Immature natural killer cell (primary cell): ENCODE results near the gene GUCA1A. TPM values are rescaled to one million over a fixed set of nuclear protein-coding genes. Genes with fewer than 3 reads are reported as not detected.
"Not testable (repeated sequence)": the region's sequence is repeated elsewhere in the genome, so short reads cannot be mapped to it uniquely, and the experiment has no call there.

Experiments used
- DNase-seq, 3 donors: peaks; one replicate each; pipeline ENCODE4 v3.0.0; 2022; ENCODE audit warnings: mixed read lengths in 1 of 3
- H3K27ac Mint-ChIP-seq, 6 donors: one replicate each; pipeline ENCODE4 v1.8.0; 2020; ENCODE audit warnings: mixed read lengths in 6 of 6, mild to moderate bottlenecking in 5 of 6, inconsistent platforms in 4 of 6, moderate library complexity in 3 of 6
- H3K27me3 Mint-ChIP-seq, 3 donors: one replicate each; pipeline ENCODE4 v1.8.0; 2020 to 2021; ENCODE audit warnings: low read depth in 3 of 3, mild to moderate bottlenecking in 3 of 3, mixed read lengths in 3 of 3, moderate library complexity in 3 of 3, inconsistent platforms in 1 of 3
- H3K36me3 Mint-ChIP-seq, 3 donors: one replicate each; pipeline ENCODE4 v1.8.0; 2020; ENCODE audit warnings: mixed read lengths in 3 of 3, inconsistent platforms in 2 of 3, mild to moderate bottlenecking in 2 of 3
- H3K4me1 Mint-ChIP-seq, 2 donors: one replicate each; pipeline ENCODE4 v1.8.0; 2020; ENCODE audit warnings: inconsistent platforms in 2 of 2, mild to moderate bottlenecking in 2 of 2, mixed read lengths in 2 of 2, moderate library complexity in 1 of 2
- H3K4me3 Mint-ChIP-seq, 5 donors: one replicate each; pipeline ENCODE4 v1.8.0; 2020; ENCODE audit warnings: mild to moderate bottlenecking in 5 of 5, mixed read lengths in 5 of 5, inconsistent platforms in 3 of 5, moderate library complexity in 3 of 5
- H3K9me3 Mint-ChIP-seq, 6 donors: one replicate each; pipeline ENCODE4 v1.8.0; 2020; ENCODE audit warnings: mild to moderate bottlenecking in 6 of 6, mixed read lengths in 6 of 6, inconsistent platforms in 4 of 6, moderate library complexity in 3 of 6
- polyA plus RNA-seq, 3 donors: library from polyadenylated mRNA; unstranded; fragments of 300-500 nt; fragmentation: Illumina TruSeq; gene quantifications; one replicate each; pipeline ENCODE4 v1.2.3, GENCODE V29; 2021

Gene GUCA1A
- polyA plus RNA-seq, 3 donors from 2014 or later: not detected

DNA sequence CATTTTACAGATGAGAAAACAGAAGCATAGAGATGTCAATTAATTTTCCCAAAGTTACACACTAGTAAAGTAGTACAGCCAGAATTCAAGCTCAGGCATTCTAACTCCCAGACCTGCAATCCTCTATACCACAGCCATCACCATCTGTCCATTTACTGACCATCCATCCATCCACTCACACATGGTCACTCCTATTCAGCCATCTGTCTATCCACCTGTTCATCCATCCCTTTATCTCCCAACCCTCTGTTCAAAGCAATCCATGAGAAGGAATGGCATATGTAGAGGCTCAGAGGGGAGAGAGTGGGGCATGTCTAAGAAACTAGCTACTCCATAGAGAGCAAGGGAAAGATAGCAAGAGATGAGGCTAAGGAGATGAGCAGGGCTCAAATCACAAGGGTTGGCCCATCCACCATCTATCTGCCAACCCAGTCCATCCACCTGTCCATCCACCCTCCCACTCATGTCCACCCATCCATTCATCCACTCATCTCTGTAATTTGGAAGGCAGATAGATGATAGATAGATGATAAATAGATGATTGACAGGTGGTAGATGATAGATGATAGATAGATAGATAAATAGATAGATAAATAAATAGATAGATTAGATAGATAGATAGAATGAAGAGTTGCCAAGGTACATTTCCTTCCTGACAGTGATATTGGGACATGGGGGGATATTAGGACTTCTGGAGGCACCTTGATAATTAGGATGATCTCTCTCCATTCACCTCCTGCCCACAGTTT is 18.5 kb upstream of the GUCA1A start:
- no peaks in the 10 kb centered on the region for H3K36me3 Mint-ChIP-seq
- no peaks in the 10 kb centered on the region for H3K4me1 Mint-ChIP-seq
- no peaks in the 10 kb centered on the region for H3K9me3 Mint-ChIP-seq
- H3K27me3 Mint-ChIP-seq: no peaks in the 10 kb centered on the region
- no peak overlapping the region for H3K27ac Mint-ChIP-seq
- no peak overlapping the region for H3K4me3 Mint-ChIP-seq
- DNase-seq: no peak

DNA sequence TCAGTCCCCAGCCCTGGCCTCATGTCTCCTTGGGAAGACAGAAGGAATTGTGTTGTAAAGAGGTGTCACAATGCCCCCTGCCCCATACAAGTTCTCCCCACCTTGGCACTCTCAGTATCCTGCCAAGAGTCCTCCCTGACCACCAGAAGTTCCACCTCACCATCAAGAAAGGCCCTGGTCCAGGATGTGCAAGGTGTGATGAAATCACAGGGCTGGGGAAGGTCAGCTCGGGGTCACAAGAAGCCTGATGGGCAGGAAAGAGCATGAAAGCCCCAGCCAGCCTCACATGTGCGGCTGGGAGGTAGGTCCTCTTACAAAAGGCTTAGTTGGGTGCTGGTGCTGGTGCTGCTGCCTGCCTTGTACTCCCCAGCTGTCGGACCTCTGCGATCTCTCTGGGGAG is 17.9 kb upstream of the GUCA1A start:
- no peaks in the 10 kb centered on the region for H3K36me3 Mint-ChIP-seq
- H3K27me3 Mint-ChIP-seq: no peaks in the 10 kb centered on the region
- no peak for DNase-seq
- no peaks in the 10 kb centered on the region for H3K9me3 Mint-ChIP-seq
- H3K27ac Mint-ChIP-seq: no peak overlapping the region
- H3K4me3 Mint-ChIP-seq: no peak overlapping the region
- no peaks in the 10 kb centered on the region for H3K4me1 Mint-ChIP-seq

DNA sequence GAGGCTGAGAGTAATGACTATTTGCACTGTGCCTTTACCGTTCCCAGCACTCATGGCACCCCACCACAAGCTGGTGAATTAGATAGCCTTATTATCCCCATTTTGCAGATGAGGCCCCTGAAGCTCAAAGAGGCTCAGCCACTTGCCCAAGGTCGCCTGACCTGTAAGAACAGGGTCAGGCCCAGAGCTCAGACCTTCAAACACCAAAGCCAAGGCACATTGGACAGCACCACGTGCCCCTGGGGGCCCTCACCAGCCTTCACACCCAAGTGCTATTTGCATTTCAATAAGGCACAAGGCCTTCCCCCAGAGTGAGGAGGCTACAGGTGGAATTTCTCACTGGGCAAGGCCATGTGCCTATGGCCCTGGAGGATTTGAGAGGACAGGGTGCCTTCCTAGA is 16.5 kb upstream of the GUCA1A start:
- DNase-seq: no peak
- Mint-ChIP-seq H3K27me3 (peaks cover 0 to 4% (median 2%) of the 10 kb centered on the region in 3 donors), H3K4me1 (no peaks in the 10 kb centered on the region), H3K4me3 (no peak overlapping the region), H3K27ac (no peak overlapping the region), H3K9me3 (no peaks in the 10 kb centered on the region), H3K36me3 (no peaks in the 10 kb centered on the region)

DNA sequence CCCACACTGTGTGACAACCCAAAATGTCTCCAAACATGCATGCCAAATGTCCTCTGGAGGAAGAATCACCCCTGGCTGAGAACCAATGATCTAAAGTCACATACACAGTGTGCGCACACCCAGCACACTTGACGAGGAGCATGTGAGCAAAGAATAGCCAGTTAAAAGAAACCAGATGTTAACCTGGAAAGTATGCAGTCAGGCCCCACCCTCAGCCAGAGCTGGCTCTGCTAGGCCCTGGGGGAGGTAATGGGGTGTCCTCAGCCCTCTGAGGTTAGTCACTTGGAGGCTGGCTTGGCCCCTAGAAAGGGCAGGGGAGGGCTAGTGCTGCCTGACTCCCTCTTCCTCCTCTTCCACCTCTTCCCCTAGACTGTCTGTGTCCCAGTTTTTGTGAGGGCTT is 15.2 kb upstream of the GUCA1A start:
- no peak for DNase-seq
- H3K9me3 Mint-ChIP-seq: no peaks in the 10 kb centered on the region
- no peaks in the 10 kb centered on the region for H3K36me3 Mint-ChIP-seq
- no peak overlapping the region for H3K4me3 Mint-ChIP-seq
- peaks cover 0 to 6% (median 2%) of the 10 kb centered on the region in 3 donors for H3K27me3 Mint-ChIP-seq
- no peak overlapping the region for H3K27ac Mint-ChIP-seq
- no peaks in the 10 kb centered on the region for H3K4me1 Mint-ChIP-seq

DNA sequence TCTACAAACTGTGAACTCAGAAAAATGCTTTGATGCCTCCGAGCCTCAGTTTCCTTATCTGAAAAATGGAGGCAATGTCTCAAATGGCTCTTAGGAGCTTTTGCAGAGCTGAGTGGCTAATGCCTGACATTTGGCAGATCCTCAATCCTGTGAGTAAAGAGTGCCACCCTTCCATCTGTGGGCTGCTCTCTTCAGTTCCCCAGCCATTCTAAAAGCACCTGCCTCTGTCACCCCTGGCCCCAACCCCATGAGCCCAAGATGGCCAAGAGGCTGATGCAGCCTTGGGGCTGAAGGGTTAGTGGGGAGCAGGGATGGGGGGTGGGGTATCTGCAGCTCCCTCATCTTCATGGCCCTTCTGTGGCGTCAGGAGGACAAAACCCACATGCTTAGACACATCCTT is 14.5 kb upstream of the GUCA1A start:
- DNase-seq: no peak
- Mint-ChIP-seq H3K4me1 (no peaks in the 10 kb centered on the region), H3K36me3 (no peaks in the 10 kb centered on the region), H3K27ac (no peak overlapping the region), H3K9me3 (no peaks in the 10 kb centered on the region), H3K27me3 (peaks cover 0 to 6% (median 2%) of the 10 kb centered on the region in 3 donors), H3K4me3 (no peak overlapping the region)

DNA sequence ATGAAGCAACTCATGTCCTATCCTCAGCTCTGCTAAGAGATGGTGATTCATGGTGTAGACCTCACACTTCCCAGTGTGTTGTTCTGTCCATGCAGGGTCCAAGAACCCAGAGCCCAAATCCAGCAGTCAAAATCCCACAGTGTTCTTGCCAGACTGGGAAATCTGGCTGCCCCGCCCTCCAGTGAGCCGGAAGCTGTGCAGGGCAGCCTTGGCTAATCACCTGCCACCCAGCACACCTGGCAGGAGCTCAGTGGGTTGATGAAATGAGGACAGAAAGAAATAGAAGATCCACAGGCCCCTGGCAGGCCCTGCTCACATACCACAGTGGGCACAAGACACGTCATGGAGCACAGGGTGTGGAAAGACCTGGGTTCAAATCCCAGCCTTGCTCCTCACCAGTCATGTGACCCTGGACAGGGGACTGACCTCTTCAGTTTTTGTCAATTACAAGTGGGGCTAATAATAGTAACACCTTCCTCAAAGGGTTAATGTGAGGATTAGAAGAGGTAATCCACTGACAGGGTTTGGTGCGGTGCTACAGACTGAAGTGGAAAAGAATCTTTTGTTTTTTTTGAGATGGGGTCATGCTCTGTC is 13.6 kb upstream of the GUCA1A start:
- no peak overlapping the region for H3K27ac Mint-ChIP-seq
- H3K4me1 Mint-ChIP-seq: no peaks in the 10 kb centered on the region
- H3K36me3 Mint-ChIP-seq: no peaks in the 10 kb centered on the region
- no peaks in the 10 kb centered on the region for H3K9me3 Mint-ChIP-seq
- no peak overlapping the region for H3K4me3 Mint-ChIP-seq
- H3K27me3 Mint-ChIP-seq: peaks cover 0 to 6% (median 2%) of the 10 kb centered on the region in 3 donors
- no peak for DNase-seq

DNA sequence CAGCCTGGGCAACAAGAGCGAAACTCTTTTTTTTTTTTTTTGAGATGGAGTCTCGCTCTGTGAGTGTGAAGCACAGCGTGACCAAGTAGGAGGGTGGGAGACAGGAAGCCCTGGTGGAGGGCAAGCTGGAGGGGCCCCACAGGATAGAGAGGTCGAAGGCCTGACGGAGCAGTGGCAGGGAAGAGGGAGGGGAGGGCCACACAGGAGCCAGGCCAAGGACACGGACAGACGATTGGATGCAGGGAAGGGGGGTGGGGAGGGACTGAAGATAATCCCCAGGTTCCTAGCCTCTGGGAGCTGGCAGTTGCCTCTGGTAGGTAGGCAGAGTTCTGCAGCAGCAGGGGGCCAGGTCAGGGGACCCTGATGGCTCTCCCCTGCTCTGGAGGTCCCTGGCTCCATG is 10.8 kb upstream of the GUCA1A start:
- Mint-ChIP-seq H3K27ac (no peak overlapping the region), H3K4me3 (no peak overlapping the region), H3K9me3 (no peaks in the 10 kb centered on the region), H3K27me3 (peaks cover 2 to 9% (median 6%) of the 10 kb centered on the region in 3 donors), H3K4me1 (no peaks in the 10 kb centered on the region), H3K36me3 (no peaks in the 10 kb centered on the region)
- DNase-seq: no peak

DNA sequence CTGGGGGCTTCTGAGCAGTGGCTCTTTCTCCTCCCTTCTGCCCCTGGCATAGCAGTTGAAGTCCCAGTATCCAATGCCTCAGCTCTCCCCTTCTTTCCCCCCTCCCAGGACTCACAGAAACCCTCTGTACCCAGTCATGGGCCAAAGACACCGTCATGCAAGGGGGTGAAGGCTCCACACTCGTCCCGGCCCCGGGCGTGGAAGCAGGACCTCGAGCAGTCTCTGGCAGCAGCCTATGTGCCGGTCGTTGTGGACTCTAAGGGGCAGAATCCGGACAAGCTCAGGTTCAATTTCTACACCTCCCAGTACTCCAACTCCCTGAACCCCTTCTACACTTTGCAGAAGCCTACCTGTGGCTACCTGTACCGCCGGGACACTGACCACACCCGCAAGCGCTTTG is 10.4 kb upstream of the GUCA1A start:
- Mint-ChIP-seq H3K27me3 (peaks cover 2 to 9% (median 6%) of the 10 kb centered on the region in 3 donors), H3K4me3 (no peak overlapping the region), H3K36me3 (no peaks in the 10 kb centered on the region), H3K27ac (no peak overlapping the region), H3K9me3 (no peaks in the 10 kb centered on the region), H3K4me1 (no peaks in the 10 kb centered on the region)
- DNase-seq: no peak

DNA sequence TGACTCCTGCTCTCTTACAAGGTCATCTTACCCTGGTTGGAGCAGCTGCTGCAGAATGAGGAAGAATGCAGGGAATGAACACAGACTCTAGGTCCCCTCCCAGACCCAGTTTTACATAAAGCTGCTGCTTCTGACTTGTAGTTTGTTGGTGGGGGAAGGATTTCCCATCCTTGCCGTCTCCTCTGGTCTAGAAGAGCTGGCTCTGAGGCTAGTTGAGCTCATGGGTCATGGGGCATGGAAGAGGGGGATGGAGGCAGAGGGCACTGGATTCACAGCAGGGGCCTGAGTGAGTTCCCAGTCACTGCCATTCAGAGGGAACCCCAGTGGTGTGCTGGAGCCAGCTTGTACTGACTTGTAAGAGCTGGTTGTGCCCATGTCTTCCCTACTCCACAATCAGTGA is 9.2 kb upstream of the GUCA1A start:
- no peak for DNase-seq
- Mint-ChIP-seq H3K9me3 (no peaks in the 10 kb centered on the region), H3K27me3 (peaks cover 2 to 9% (median 6%) of the 10 kb centered on the region in 3 donors), H3K4me1 (no peaks in the 10 kb centered on the region), H3K27ac (no peak overlapping the region), H3K36me3 (no peaks in the 10 kb centered on the region), H3K4me3 (no peak overlapping the region)

DNA sequence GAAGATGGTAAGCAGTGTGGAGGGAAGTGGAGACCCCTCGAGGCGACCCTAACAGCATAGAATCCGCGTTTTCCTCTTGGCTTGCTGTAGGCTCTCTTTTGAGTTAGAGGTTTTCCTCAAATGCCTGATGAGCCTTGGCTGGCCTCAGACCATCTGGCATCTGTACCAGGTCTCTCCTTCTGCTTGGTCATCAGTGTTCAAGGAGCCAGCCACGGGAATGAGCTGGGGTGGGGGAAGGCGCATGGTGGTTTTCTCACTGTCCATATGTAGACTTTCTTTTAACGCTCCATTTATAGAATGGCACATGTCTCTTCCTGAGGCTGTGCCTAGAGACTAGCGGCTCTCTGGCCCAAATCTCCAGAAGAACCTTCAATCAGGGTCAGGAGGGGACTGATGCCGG is 8.1 kb upstream of the GUCA1A start:
- Mint-ChIP-seq H3K27ac (no peak overlapping the region), H3K4me3 (no peak overlapping the region), H3K4me1 (no peaks in the 10 kb centered on the region), H3K36me3 (no peaks in the 10 kb centered on the region), H3K27me3 (peaks cover 2 to 10% (median 6%) of the 10 kb centered on the region in 3 donors), H3K9me3 (no peaks in the 10 kb centered on the region)
- no peak for DNase-seq

DNA sequence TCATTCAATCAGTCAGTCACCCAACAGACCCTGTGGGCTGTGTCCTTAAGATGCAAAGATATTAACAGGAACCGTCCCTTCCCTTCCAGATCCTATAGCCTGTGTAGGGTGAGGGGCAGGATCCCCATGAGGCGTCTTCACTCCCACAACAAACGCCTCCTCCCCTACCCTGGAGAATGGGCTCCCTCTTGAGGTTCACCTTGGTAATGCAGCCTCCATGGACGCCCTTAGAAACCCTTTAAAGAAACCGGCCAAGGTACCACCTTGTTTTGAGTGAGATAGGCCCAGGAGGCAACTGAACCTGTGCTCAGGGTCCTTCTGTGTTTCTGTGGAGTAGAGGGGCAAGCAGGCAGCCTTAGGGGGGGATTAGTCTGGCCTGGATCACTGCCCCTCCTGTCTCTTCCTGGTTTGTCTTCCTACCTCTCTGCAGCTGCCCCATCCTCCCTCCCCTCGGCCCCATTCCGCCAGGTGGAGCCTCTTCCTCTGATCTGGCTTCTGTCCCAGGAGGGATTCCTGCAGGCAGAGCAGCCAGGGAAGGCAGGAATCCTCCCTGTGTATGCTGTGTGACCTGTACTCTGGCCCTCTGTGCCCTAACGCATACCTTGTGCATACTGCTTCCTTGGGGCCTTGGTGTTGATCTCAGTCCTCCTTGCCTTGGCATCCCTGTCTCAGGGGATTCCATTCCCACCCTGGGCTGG is 6.6 kb upstream of the GUCA1A start:
- Mint-ChIP-seq H3K27ac (no peak overlapping the region), H3K4me3 (no peak overlapping the region), H3K27me3 (peaks cover 0 to 7% (median 6%) of the 10 kb centered on the region in 3 donors), H3K4me1 (no peaks in the 10 kb centered on the region), H3K9me3 (no peaks in the 10 kb centered on the region), H3K36me3 (no peaks in the 10 kb centered on the region)
- DNase-seq: peak; percentile 62 to 65 (median 62)

DNA sequence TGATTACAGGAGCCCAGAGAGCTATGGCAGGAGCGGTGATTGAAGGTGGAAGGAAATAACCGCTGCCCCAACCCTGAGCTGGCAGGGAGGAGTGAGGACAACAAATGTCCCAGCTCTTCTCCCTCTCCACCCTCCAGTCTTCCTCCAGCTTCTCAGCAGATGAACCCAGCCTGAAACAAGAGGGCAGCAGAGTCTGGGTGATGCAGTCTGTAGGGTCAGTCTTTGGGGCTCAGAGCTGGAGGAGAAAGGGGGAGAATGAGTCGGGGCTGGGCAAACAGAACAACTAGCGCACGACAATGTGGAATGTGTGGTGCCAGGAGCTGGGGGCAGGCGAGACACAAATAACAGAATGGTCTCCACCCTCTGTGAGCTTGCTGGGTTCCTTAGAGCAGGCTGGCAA is 4.5 kb upstream of the GUCA1A start:
- Mint-ChIP-seq H3K4me1 (no peaks in the 10 kb centered on the region), H3K27me3 (peaks cover 2 to 10% (median 5%) of the 10 kb centered on the region in 3 donors)

DNA sequence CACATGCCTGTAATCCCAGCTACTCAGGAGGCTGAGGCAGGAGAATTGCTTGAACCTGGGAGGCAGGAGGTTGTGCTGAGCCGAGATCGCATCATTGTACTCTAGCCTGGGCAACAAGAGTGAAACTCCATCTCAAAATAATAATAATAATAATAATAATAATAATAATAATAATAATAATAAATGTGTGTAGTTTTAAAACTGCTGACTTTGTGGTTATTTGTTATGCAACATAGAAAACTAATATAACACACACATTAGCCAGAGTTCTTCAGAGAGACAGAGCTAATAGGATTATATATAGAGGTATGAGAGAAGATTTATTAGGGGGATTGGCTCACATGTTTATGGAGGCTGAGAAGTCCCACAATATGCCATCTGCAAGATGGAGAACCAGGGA is 3.4 kb upstream of the GUCA1A start:
- not testable (repeated sequence) for H3K36me3 Mint-ChIP-seq, H3K4me1 Mint-ChIP-seq, DNase-seq, H3K4me3 Mint-ChIP-seq, H3K9me3 Mint-ChIP-seq
- H3K27me3 Mint-ChIP-seq: peaks cover 2 to 11% (median 2%) of the 10 kb centered on the region in 3 donors
- H3K27ac Mint-ChIP-seq: peak overlapping the region in 1 of 6 donors; percentile 59

More for the DNA sequence above, 4.5 kb upstream of the GUCA1A start:
- no peak for DNase-seq
- Mint-ChIP-seq H3K4me3 (no peak overlapping the region), H3K9me3 (no peaks in the 10 kb centered on the region), H3K36me3 (no peaks in the 10 kb centered on the region), H3K27ac (no peak overlapping the region)

DNA sequence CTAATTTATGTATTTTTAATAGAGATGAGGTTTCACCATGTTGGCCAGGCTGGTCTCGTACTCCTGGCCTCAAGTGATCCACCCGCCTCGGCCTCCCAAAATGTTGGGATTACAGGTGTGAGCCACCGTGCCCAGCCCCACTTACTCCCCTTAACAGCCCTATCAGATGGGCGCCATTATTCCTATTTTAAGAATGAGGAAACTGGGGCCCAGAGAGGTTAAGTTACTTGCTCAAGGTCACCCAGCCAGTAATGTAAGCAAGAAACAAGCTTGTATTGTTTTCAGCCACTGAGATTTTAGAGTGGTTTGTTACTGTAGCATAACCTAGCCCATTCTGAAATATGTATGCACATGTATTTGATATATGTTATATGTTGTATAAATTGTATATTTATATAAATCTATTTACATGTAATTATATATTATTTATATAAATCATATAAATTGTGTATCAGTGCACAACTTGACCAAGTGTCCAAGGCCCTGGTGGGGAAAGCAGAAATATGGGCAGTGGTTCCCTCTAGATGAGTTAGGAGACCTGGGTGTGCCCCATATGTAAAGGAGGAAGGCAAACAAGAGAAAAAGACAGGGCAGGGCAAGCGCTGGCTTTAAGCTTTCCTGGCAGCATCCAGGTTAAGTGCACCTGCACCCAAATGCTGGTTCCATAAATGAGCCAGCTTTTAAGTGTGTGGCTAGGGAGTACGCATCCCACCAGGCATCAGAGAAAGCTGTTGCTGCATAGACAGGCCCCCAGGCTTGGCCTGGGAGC is 1.2 kb upstream of the GUCA1A start:
- Mint-ChIP-seq H3K4me1 (no peaks in the 10 kb centered on the region), H3K4me3 (no peak overlapping the region), H3K36me3 (no peaks in the 10 kb centered on the region), H3K27me3 (peaks cover 2 to 5% (median 2%) of the 10 kb centered on the region in 3 donors), H3K27ac (no peak overlapping the region), H3K9me3 (no peaks in the 10 kb centered on the region)
- no peak for DNase-seq
